Small intestine (tissue), 7 donors: ENCODE measurements around the gene DDI2. TPM values are rescaled to one million over a fixed set of nuclear protein-coding genes. Genes with fewer than 3 reads are reported as not detected.
A peak's percentile ranks its signal among the peaks of the same experiment; 100 is the strongest.

Experiments
- DNase-seq, 2 donors: peaks; one replicate each; pipeline versions ENCODE4 v3.0.0 to v3.0.0-alpha.2; 2013
- FAIRE-seq: peaks from 2 replicates; lab custom pipeline; 2012; peaks lifted over from hg19 to GRCh38; lab: Jason Lieb, UNC
- H3K27ac ChIP-seq, 3 donors: one replicate each; pipeline ENCODE4 v1.5.1; 2013; ENCODE audit warnings: low read length in 2 of 3, mild to moderate bottlenecking in 2 of 3, control low read depth in 1 of 3, inconsistent platforms in 1 of 3, low read depth in 1 of 3, moderate library complexity in 1 of 3
- H3K27me3 ChIP-seq, 3 donors: one replicate each; pipeline ENCODE4 v1.6.1; 2013; ENCODE audit warnings: low read length in 3 of 3, inconsistent platforms in 1 of 3; ENCODE audit not compliant: control insufficient read depth in 3 of 3, insufficient read depth in 3 of 3
- H3K36me3 ChIP-seq, 3 donors: one replicate each; pipeline ENCODE4 v1.6.1; 2013; ENCODE audit warnings: low read length in 3 of 3, inconsistent platforms in 1 of 3, low read depth in 1 of 3, mild to moderate bottlenecking in 1 of 3, moderate library complexity in 1 of 3; ENCODE audit not compliant: control insufficient read depth in 3 of 3, insufficient read depth in 2 of 3
- H3K4me1 ChIP-seq, 3 donors: one replicate each; pipeline ENCODE4 v1.6.1; 2013; ENCODE audit warnings: low read length in 2 of 3, inconsistent platforms in 1 of 3, low read depth in 1 of 3, mild to moderate bottlenecking in 1 of 3, moderate library complexity in 1 of 3; ENCODE audit not compliant: control insufficient read depth in 3 of 3, insufficient read depth in 2 of 3
- H3K4me3 ChIP-seq, 3 donors: one replicate each; pipeline ENCODE4 v1.5.1; 2013; ENCODE audit warnings: low read length in 3 of 3, control low read depth in 1 of 3, inconsistent platforms in 1 of 3, low read depth in 1 of 3, mild to moderate bottlenecking in 1 of 3, moderate library complexity in 1 of 3
- H3K9me3 ChIP-seq, 2 donors: one replicate each; pipeline ENCODE4 v1.6.1; 2013; ENCODE audit warnings: low read depth in 1 of 2, low read length in 1 of 2; ENCODE audit not compliant: control insufficient read depth in 2 of 2, insufficient read depth in 1 of 2
- WGBS, 3 donors: extraction: QIAGEN DNeasy Blood & Tissue Kit; methylation state at CpG; one replicate each; pipeline ENCODE4 v1.1.7; 2013; 5-methylcytosine and 5-hydroxymethylcytosine counted together
- polyA plus RNA-seq, 4 donors: library from polyadenylated mRNA; stranded (reverse) in 3 of 4; unstranded in 1 of 4; fragments of 200-250 nt in 3 of 4; fragments of 120-200 nt in 1 of 4; gene quantifications; one replicate each; pipeline versions ENCODE4 v1.2.1 to v1.2.3, GENCODE V29; 2013
- donor health status: healthy with polysubstance abuse.
- donor health status: control.
- donor health status: control.
- donor health status: Bipolar disorder and iron deficiency.
- donor health status: healthy.

The DDI2 gene
- polyA plus RNA-seq, 4 donors: 4.3 to 34.7 (median 9.7) TPM

DNA sequence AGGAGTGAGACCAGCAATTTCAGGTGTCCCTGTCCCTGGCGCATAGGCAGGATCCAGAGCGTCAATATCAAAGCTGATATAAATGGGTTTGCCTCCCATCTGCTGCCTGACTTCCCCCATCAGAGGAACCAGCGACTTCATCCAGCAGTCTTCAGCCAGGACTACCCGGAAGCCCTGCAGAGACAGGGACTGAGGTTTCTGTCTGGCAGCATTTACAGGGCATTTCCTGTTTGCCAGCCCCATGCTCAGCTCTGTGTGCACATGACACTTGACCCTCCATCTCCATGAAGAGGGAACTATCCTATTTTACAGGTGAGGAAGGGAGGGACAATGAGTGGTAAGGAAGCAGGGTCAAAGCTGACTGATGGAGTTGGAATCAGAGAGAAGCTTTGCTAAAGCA, 39.6 kb upstream of the DDI2 start:
- no peaks in the 10 kb centered on the region for H3K4me1 ChIP-seq
- H3K27me3 ChIP-seq: no peaks in the 10 kb centered on the region
- FAIRE-seq (no peak), DNase-seq (no peak)
- H3K36me3 ChIP-seq: peaks cover 0 to 80% (median 2%) of the 10 kb centered on the region in 3 donors
- 58 to 83% (median 65%) methylated on average over 4 of the region's 4 CpGs for WGBS, 3 donors
- no peak overlapping the region for H3K4me3 ChIP-seq
- H3K9me3 ChIP-seq: no peaks in the 10 kb centered on the region
- H3K27ac ChIP-seq: no peak overlapping the region

DNA sequence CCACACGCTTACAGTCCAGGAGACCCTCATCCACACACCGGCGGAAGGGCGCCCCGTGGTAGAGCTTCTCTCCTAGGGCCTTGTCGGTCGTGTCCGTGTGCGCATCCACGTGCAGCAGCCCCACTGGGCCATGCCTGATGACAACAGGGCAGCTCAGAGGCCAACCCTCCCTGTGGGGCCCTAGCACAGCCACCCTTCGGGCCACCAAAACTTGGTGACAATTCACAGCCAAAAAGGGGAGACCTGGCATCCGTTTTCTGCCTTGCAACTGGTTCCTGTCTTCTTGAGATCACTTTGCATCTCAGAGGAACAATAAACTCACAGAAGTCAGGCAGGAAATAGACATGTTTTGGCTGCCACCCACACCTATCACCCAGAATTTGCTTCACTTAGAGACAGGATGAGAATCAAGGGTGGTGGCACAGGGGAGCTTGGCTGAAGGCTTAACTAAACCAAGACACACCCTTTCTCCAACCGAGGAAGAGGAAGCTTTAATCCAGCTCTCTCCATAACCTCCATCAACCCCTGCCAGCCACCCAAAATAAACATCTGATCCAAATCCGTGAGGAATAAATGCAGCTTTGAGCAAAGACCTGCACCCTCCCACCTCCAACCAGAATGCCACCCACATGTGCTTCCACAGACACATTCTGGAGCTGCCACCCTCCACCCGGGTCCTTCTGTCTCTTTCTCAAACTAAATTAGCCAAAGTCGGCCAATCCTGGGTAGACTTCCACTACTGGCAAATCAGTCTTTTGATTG, 38.2 kb upstream of the DDI2 start:
- 75 to 87% (median 82%) methylated on average over 16 of the region's 16 CpGs for WGBS, 3 donors
- no peaks in the 10 kb centered on the region for H3K9me3 ChIP-seq
- FAIRE-seq: no peak
- H3K27ac ChIP-seq: peak overlapping the region in 2 of 3 donors; percentile 2 to 54
- H3K27me3 ChIP-seq: no peaks in the 10 kb centered on the region
- DNase-seq: no peak
- peaks cover 0 to 76% (median 0%) of the 10 kb centered on the region in 3 donors for H3K36me3 ChIP-seq
- H3K4me1 ChIP-seq: peaks cover 0 to 9% (median 0%) of the 10 kb centered on the region in 3 donors
- H3K4me3 ChIP-seq: no peak overlapping the region

DNA sequence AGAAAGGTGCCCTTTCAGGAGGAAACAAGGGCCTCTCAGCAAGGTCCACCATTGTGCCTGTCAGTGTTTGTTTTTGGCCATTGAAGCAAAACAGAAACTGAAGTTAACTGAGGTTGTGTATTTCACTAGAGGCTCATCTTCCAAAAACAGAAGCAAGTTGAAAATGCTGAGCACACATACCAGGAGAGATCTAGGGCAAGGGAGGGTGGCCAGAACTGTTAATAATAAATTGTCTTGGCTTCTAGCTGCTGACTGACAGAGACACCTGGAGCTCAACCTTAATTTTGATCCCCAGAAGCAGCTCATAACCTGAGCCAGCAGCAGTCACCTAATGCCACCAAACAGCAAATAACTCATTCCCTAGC, 37.6 kb upstream of the DDI2 start:
- H3K27ac ChIP-seq: peak overlapping the region in 1 of 3 donors; percentile 54

DNA sequence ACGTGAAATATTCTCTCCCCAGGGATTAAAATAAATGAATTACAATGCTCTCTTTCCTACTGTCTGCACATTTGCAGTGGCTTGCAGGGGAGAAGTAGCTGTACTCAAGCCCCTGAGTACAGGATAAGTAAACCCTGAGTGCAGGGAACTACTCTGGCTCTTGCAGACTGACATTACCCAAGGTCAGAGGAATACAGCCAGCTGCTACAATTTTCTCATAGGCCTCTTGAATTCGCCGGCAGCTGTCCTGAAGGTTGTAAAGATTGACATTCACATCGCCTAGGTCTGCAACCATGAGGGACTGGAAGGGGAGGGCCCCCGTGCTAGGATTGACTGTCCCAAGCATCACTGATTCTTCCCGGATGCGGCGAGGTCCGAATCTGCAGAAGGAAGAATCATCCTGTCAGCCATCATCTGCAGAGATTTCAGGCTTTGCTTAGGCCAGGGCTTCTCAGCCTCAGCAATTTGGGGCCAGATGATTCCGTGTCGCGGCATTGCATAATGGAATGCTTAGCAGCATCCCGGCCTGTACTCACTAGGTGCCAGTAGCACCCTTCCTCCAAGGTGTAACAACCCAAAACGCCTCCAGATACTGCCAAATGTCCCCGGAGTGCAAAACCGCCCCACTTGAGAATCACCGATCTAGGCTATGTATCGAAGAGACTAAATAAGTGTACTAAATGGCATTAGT, 34.1 kb upstream of the DDI2 start:
- no peaks in the 10 kb centered on the region for H3K9me3 ChIP-seq
- peak overlapping the region in 1 of 3 donors; percentile 84 for H3K4me3 ChIP-seq
- no peaks in the 10 kb centered on the region for H3K27me3 ChIP-seq
- peaks cover 0 to 13% (median 0%) of the 10 kb centered on the region in 3 donors for H3K4me1 ChIP-seq
- H3K36me3 ChIP-seq: peaks cover 0 to 41% (median 0%) of the 10 kb centered on the region in 3 donors
- WGBS, 3 donors: 87 to 88% (median 87%) methylated on average over 18 of the region's 18 CpGs
- DNase-seq: no peak
- H3K27ac ChIP-seq: no peak overlapping the region
- no peak for FAIRE-seq

More for the DNA sequence above, 37.6 kb upstream of the DDI2 start:
- H3K27me3 ChIP-seq: no peaks in the 10 kb centered on the region
- FAIRE-seq (no peak), DNase-seq (no peak)
- peaks cover 0 to 71% (median 0%) of the 10 kb centered on the region in 3 donors for H3K36me3 ChIP-seq
- no peak overlapping the region for H3K4me3 ChIP-seq
- H3K9me3 ChIP-seq: no peaks in the 10 kb centered on the region
- H3K4me1 ChIP-seq: peaks cover 0 to 9% (median 0%) of the 10 kb centered on the region in 3 donors

DNA sequence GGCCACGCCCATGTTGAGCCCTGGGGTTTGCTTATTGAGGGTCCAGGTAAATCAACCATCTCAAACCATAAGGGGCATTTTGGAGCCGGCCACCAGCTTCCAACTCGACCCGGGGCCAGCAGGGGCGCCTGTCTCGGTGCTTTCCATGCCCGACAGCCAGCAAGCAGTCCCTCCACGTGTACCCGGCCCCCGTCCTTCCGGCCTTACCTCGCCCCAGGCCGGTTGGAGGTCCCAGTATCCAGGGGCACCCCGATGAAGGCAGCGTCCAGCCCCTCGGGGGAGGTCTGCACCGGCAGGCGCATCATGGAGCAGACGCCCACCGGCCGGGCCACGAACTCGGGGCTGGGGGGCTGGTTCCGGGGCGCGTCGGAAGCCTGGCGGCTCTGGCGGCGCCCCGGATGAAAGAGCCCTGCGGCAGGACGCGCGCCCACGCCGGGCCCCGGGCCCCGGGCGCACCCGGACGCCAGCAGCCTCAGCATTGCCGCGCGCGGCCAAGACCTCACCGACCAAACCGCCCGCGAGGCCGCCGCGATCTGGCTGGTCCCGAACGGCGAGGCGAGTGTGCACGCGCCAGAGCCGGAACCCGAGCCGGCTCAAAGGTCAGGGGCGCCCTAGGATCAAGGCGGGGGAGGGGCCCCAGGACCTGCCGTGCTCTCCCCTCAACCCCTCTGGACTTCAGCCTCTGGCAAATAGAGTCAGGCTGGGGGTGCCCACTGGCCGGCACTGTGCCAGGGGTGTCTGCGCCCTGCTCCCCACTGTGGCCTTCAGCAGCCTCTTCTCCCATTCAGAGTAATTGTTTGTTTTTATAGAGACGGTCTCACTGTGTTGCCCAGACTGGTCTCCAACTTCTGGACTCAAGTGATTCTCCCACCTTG, 32.5 kb upstream of the DDI2 start, which contains the start of gene AGMAT:
TSS of gene AGMAT (minus strand) at position 563 of the 875 bp plus-strand sequence. CDS start at position 479, 84 bp downstream.
- Histone ChIP-seq H3K36me3 (peaks cover 0 to 26% (median 0%) of the 10 kb centered on the region in 3 donors), H3K4me1 (peaks cover 0 to 13% (median 0%) of the 10 kb centered on the region in 3 donors), H3K4me3 (peak within 1 kb of the TSS; percentile 58 to 84 (median 81)), H3K9me3 (no peaks in the 10 kb centered on the region), H3K27me3 (no peaks in the 10 kb centered on the region), H3K27ac (peak within 1 kb of the TSS; percentile 51 to 87 (median 76))
- 1 to 4% (median 2%) methylated on average over 48 to 68 of the region's 68 CpGs for WGBS, 3 donors
- DNase-seq (peak; percentile 88 to 89), FAIRE-seq (no peak)

DNA sequence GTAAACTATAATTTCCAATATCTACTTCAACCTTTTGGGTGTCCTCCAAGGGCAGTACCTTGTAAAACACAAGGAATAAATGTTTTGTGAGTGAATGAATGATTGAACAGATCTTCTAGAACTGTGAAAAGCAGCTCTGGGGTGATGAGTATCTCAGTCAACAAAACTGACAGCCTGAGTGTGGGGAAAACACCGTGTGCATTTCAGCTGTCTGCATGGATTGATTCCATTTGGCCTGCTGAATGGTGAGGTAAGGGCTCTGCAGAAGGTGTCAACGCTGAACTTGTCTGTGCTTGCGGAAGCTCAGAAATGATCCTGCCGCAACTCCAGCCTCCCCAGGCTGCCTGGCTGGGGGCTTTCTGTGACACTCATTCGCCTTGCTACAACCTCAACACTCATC, 25.0 kb upstream of the DDI2 start:
- H3K27ac ChIP-seq: no peak overlapping the region
- H3K27me3 ChIP-seq: peaks cover 0 to 2% (median 0%) of the 10 kb centered on the region in 3 donors
- no peaks in the 10 kb centered on the region for H3K9me3 ChIP-seq
- no peaks in the 10 kb centered on the region for H3K4me1 ChIP-seq
- FAIRE-seq (no peak), DNase-seq (no peak)
- 86 to 93% (median 91%) methylated on average over 5 of the region's 5 CpGs for WGBS, 3 donors
- no peak overlapping the region for H3K4me3 ChIP-seq
- no peaks in the 10 kb centered on the region for H3K36me3 ChIP-seq

DNA sequence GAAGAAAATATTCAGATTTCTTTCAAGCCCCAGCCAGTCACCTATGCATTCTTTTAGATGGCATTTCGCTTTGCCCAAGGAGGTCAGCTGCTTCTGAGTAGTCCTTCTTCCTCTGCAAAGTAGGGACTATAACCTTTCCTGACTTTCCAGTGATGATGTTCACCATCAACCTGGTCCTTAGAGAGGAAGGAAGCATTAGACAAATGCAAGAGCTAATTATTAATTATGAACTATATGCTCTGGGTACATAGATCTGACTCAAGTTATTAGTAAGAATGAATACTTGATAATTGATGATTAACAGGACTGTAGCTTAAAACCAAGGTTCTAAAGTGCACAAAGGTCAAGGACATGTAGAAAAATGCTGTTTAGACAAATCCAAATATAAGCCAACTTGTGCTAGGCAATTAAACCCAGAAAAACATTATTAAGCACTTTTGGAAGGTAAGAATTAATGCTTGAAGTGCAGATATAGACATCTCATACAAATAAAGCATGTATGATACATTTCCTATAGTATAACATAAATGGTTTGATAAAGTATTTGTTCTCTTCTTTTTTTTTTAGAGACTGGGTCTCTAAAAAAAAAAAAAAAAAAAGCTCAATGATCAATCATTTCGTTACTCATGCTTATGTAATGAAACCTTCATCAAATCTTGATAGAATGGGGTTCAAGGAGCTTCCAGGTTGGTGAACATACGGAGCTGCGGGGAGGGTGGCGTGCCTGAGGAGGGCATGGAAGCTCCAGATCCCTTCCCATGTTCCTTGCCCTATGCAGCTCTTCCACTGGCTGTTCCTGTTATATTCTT, 21.2 kb upstream of the DDI2 start:
- Histone ChIP-seq H3K9me3 (no peaks in the 10 kb centered on the region), H3K27me3 (peaks cover 0 to 2% (median 0%) of the 10 kb centered on the region in 3 donors), H3K36me3 (no peaks in the 10 kb centered on the region), H3K4me1 (no peaks in the 10 kb centered on the region), H3K27ac (no peak overlapping the region), H3K4me3 (no peak overlapping the region)
- FAIRE-seq (no peak), DNase-seq (peak in 1 of 2 donors; percentile 61)
- 71 to 82% (median 80%) methylated on average over 5 of the region's 5 CpGs for WGBS, 3 donors
